Coronary artery (tissue), 2 donors: ENCODE data around the gene TBC1D8.

Experiments
- DNase-seq: peaks from one replicate; pipeline ENCODE4 v3.0.0-alpha.2; 2017; ENCODE audit warnings: low spot score
- H3K27ac ChIP-seq, 2 donors: fragments of 200-600 bp; sonication (generic); one replicate each; pipeline ENCODE4 v1.5.1; 2016 to 2019
- H3K4me3 ChIP-seq: fragments of 200-600 bp; sonication (generic); 2 replicates; pipeline ENCODE4 v1.5.1; 2016; ENCODE audit warnings: mild to moderate bottlenecking, moderate library complexity
- CTCF ChIP-seq: fragments of 200-600 bp; sonication (generic); IDR thresholded peaks from one replicate; pipeline ENCODE4 v1.5.1; 2019; ENCODE audit warnings: antibody characterized with exemption

The TBC1D8 gene

DNA sequence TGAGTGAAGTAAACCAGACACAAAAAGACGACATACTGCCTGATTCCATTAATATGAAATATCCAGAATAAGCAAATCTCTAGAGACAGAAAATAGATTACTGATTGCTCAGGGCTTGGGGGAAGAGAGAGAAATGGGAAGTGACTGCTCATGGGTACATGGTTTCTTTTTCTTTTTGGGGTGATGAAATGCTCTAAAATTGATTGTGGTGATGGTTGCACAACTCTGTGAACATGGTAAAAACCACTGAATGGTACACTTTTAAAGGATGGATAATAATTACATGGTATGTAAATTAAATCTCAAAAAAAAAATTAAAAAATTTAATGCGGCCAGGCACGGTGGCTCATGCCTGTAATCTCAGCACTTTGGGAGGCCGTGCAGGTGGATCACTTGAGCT, 109.8 kb downstream of the TBC1D8 start:
- no peak for TF ChIP-seq CTCF
- Histone ChIP-seq H3K27ac (peak overlapping the region in 1 of 2 donors; percentile 18), H3K4me3 (no peak overlapping the region)
- DNase-seq = no peak

GRCh38 chr2:101040761-101041160, 110.4 kb downstream of the TBC1D8 start:
- DNase-seq = no peak
- TF ChIP-seq CTCF = no peak
- no peak overlapping the region for H3K4me3 ChIP-seq
- peak overlapping the region in 1 of 2 donors; percentile 18 for H3K27ac ChIP-seq

GRCh38 chr2:101040072-101040471, 111.1 kb downstream of the TBC1D8 start:
- no peak overlapping the region for H3K27ac ChIP-seq
- H3K4me3 ChIP-seq = no peak overlapping the region
- TF ChIP-seq CTCF = no peak
- no peak for DNase-seq

DNA sequence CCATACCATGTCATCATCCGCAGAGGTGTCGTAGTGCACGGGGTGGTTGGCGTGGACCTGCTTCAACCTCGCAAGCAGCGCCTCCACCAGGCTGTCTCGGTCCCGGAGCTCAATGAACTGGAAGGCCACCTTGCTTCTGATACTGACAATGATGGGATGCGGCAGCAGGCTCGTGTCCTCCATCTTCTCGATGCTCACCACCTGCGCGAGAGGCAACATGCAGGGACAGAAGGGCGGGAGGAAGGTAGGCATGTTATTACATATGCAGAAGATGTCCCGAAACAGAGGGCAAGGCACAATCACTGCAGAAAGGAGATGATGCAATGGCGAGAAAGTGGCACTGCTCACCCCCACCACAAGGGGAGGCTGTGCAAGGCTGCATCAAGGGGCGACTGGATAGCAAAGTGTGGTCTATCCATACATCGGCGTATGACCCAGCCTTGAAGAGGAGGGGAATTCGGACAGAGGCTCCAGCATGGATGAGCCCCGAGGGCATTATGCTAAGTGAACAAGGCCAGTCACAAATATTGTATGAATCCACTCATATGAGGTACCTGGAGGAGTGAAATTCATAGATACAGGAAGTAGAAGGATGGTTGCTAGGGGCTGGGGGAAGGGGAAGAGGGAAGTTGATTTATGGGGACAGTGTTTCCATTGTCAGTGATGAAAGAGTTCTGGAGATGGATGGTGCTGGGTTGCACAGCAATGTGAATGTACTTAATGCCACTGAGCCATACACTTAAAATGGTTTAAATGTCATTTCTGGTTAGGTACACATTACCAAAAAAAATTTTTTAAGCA, 112.5 kb downstream of the TBC1D8 start:
- H3K27ac ChIP-seq = no peak overlapping the region
- DNase-seq = no peak
- H3K4me3 ChIP-seq = no peak overlapping the region
- TF ChIP-seq CTCF = no peak

DNA sequence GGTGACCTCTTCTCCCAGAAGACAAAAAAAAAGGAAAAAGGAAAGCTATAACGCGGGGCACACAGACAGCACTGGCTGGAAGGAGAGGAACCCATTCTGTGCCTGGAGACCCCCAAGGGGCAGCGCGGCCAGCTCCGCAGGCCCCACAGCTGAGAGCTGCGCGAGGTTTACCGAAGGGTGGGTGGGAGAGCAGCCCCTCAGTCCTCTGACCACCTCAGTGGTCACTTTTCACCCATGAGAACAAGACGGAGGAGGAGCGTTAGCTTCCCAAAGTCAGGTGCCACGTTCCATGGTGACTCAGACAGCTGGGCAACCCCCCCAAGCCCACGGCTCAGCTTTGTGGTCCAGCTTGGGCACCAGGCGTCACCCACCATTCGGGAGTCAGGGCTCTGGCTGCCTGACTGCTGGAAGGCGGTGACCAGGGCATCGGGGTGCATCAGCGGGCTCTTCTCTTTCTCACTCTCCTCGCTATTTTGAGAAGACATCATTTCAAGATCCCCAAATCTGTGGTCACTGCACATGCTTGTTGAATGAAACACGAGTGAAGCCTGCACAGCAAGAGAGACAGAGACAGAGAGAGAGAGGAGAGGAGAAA, 113.9 kb downstream of the TBC1D8 start:
- DNase-seq = no peak
- Histone ChIP-seq H3K27ac (no peak overlapping the region), H3K4me3 (no peak overlapping the region)
- TF ChIP-seq CTCF = no peak

GRCh38 chr2:101036562-101036961, 114.6 kb downstream of the TBC1D8 start:
- peak; percentile 33 for TF ChIP-seq CTCF
- no peak overlapping the region for H3K27ac ChIP-seq
- no peak for DNase-seq
- H3K4me3 ChIP-seq = no peak overlapping the region
